ENCODE results near the gene NLRP12.
"Not testable (repeated sequence)": the region's sequence is repeated elsewhere in the genome, so short reads cannot be mapped to it uniquely, and the experiment has no call there.

DNA sequence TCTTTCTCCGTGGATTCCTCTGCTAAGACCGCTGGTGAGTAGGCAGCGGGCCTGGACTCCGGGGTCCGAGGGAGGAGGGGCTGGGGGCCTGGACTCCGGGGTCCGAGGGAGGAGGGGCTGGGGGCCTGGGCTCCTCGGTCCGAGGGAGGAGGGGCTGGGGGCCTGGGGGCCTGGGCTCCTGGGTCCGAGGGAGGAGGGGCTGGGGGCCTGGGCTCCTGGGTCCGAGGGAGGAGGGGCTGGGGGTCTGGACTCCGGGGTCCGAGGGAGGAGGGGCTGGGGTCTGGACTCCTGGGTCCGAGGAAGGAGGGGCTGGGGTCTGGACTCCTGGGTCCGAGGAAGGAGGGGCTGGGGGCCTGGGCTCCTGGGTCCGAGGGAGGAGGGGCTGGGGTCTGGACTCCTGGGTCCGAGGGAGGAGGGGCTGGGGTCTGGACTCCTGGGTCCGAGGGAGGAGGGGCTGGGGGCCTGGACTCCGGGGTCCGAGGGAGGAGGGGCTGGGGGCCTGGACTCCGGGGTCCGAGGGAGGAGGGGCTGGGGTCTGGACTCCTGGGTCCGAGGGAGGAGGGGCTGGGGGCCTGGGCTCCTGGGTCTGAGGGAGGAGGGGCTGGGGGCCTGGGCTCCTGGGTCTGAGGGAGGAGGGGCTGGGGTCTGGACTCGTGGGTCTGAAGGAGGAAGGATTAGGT lies 45.8 kb upstream of the NLRP12 start:
- TF ChIP-seq, protein P1, sequence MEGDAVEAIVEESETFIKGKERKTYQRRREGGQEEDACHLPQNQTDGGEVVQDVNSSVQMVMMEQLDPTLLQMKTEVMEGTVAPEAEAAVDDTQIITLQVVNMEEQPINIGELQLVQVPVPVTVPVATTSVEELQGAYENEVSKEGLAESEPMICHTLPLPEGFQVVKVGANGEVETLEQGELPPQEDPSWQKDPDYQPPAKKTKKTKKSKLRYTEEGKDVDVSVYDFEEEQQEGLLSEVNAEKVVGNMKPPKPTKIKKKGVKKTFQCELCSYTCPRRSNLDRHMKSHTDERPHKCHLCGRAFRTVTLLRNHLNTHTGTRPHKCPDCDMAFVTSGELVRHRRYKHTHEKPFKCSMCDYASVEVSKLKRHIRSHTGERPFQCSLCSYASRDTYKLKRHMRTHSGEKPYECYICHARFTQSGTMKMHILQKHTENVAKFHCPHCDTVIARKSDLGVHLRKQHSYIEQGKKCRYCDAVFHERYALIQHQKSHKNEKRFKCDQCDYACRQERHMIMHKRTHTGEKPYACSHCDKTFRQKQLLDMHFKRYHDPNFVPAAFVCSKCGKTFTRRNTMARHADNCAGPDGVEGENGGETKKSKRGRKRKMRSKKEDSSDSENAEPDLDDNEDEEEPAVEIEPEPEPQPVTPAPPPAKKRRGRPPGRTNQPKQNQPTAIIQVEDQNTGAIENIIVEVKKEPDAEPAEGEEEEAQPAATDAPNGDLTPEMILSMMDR (IDR thresholded peaks at IDR 0.05), result not testable (repeated sequence)
- not testable (repeated sequence) for TF ChIP-seq POLR2A (IDR thresholded peaks at IDR 0.05)

Data from lower leg skin (tissue), 3 donors.